ENCODE data around the gene PRG2.

DNA sequence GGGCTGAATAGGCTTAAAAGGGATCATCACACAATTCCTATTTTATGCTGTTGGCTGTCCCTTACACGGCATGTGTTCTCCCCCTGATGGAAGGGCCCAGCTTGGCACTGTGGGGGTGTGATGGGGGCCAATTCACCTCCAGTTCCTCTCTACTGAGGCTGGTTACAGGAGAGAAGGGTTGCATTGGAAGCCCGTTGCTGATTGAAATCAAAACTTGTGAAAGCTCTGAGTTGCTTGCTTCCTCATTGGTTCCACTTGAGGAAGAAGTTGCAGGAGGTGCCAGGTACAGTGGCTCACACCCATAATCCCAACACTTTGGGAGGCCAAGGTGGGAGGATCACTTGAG lies 13.3 kb upstream of the PRG2 start:
- no peak for TF ChIP-seq CTCF (IDR thresholded peaks at IDR 0.05 in 4 of 5, conservative IDR thresholded peaks at IDR 0.05 in 1 of 5)
- no peak for TF ChIP-seq POLR2A (IDR thresholded peaks at IDR 0.05)
